GM23338 (cell line): ENCODE measurements around the gene ARHGEF28. TPM values are rescaled to one million over a fixed set of nuclear protein-coding genes. Genes with fewer than 3 reads are reported as not detected.

Experiments used
- ATAC-seq: fragments of 200-7000 bp; cut with Tn5 transposase; 3 replicates; pipeline ENCODE4 v1.9.1; 2020
- DNase-seq: peaks from one replicate; pipeline ENCODE4 v3.0.0-alpha.2; 2015; ENCODE audit warnings: low spot score
- H2AFZ ChIP-seq: fragments of 200-600 bp; sonication (generic); 2 replicates; pipeline ENCODE4 v1.8.0; 2016; ENCODE audit warnings: antibody characterized with exemption, mild to moderate bottlenecking, moderate library complexity
- H3F3A ChIP-seq: fragments of 200-600 bp; sonication (generic); replicated peaks from 2 replicates; pipeline ENCODE4 v1.8.0; 2017; ENCODE audit warnings: antibody characterized with exemption, mixed run types, low read depth
- H3K27ac ChIP-seq: fragments of 200-600 bp; sonication (generic); 2 replicates; pipeline ENCODE4 v1.6.1; 2016; ENCODE audit warnings: low read depth
- H3K27me3 ChIP-seq: fragments of 200-600 bp; sonication (generic); 2 replicates; pipeline ENCODE4 v1.8.0; 2016; ENCODE audit warnings: mild to moderate bottlenecking, mixed run types, moderate library complexity; ENCODE audit not compliant: insufficient read depth
- H3K36me3 ChIP-seq: fragments of 200-600 bp; sonication (generic); 2 replicates; pipeline ENCODE4 v1.8.0; 2016; ENCODE audit warnings: mild to moderate bottlenecking; ENCODE audit not compliant: insufficient read depth
- H3K4me1 ChIP-seq: fragments of 200-600 bp; sonication (generic); 2 replicates; pipeline ENCODE4 v1.8.0; 2016; ENCODE audit warnings: mild to moderate bottlenecking, moderate library complexity; ENCODE audit not compliant: insufficient read depth
- H3K4me2 ChIP-seq: fragments of 200-600 bp; sonication (generic); 2 replicates; pipeline ENCODE4 v1.7.1; 2017; ENCODE audit warnings: mixed run types
- H3K4me3 ChIP-seq: fragments of 200-600 bp; sonication (generic); 2 replicates; pipeline ENCODE4 v1.6.1; 2016; ENCODE audit warnings: mixed run types
- H3K79me2 ChIP-seq: fragments of 200-600 bp; sonication (generic); replicated peaks from 2 replicates; pipeline ENCODE4 v1.8.0; 2017; ENCODE audit warnings: mild to moderate bottlenecking; ENCODE audit not compliant: insufficient read depth
- H3K9me2 ChIP-seq: fragments of 200-600 bp; sonication (generic); 2 replicates; pipeline ENCODE4 v1.8.0; 2017; ENCODE audit not compliant: insufficient read depth
- H4K20me1 ChIP-seq: fragments of 200-600 bp; sonication (generic); replicated peaks from 2 replicates; pipeline ENCODE4 v1.8.0; 2017; ENCODE audit warnings: mild to moderate bottlenecking; ENCODE audit not compliant: insufficient read depth
- H3K27ac Mint-ChIP-seq: 2 replicates; pipeline ENCODE4 v1.8.0; 2020; ENCODE audit warnings: inconsistent platforms, mild to moderate bottlenecking, moderate library complexity, mixed read lengths
- H3K27me3 Mint-ChIP-seq: 3 replicates; pipeline ENCODE4 v1.8.0; 2022; ENCODE audit warnings: low read depth, mild to moderate bottlenecking, moderate library complexity, mixed read lengths, inconsistent platforms; ENCODE audit not compliant: insufficient read depth, poor library complexity
- H3K36me3 Mint-ChIP-seq: 3 replicates; pipeline ENCODE4 v1.8.0; 2021; ENCODE audit warnings: low read depth, mild to moderate bottlenecking, inconsistent platforms, moderate library complexity, mixed read lengths
- H3K4me1 Mint-ChIP-seq: 3 replicates; pipeline ENCODE4 v1.8.0; 2020; ENCODE audit warnings: mild to moderate bottlenecking, inconsistent platforms, mixed read lengths
- H3K4me3 Mint-ChIP-seq: 3 replicates; pipeline ENCODE4 v1.8.0; 2021; ENCODE audit warnings: moderate library complexity, mild to moderate bottlenecking, inconsistent platforms, mixed read lengths
- H3K9me3 Mint-ChIP-seq: 3 replicates; pipeline ENCODE4 v1.8.0; 2020; ENCODE audit warnings: moderate library complexity, mild to moderate bottlenecking, inconsistent platforms, mixed read lengths
- CREB1 ChIP-seq: fragments of 250-450 bp; sonication (Bioruptor Pico); IDR thresholded peaks from 2 replicates; pipeline ENCODE4 v1.5.0; 2020; ENCODE audit warnings: low read depth, mild to moderate bottlenecking, moderate library complexity
- ETS1 ChIP-seq: IDR thresholded peaks from 2 replicates; pipeline ENCODE4 v1.6.1; 2016; ENCODE audit warnings: antibody characterized with exemption
- EZH2 ChIP-seq: fragments of 200-600 bp; sonication (generic); IDR thresholded peaks from one replicate; pipeline ENCODE4 v1.8.0; 2017; ENCODE audit warnings: antibody characterized with exemption, mild to moderate bottlenecking, low read depth; ENCODE audit not compliant: unreplicated experiment
- EZH2phosphoT487 ChIP-seq: fragments of 200-600 bp; sonication (generic); IDR thresholded peaks from one replicate; pipeline ENCODE4 v1.8.1; 2018; ENCODE audit warnings: antibody characterized with exemption; ENCODE audit not compliant: unreplicated experiment
- JUNB ChIP-seq: IDR thresholded peaks from one replicate; pipeline ENCODE4 v1.6.1; 2016; ENCODE audit warnings: antibody characterized with exemption; ENCODE audit not compliant: unreplicated experiment
- NANOG ChIP-seq: IDR thresholded peaks from 2 replicates; pipeline ENCODE4 v1.6.1; 2016; ENCODE audit warnings: antibody characterized with exemption, borderline replicate concordance
- POLR2AphosphoS5 ChIP-seq: IDR thresholded peaks from 2 replicates; pipeline ENCODE4 v1.6.1; 2016; ENCODE audit warnings: antibody characterized with exemption, low read depth
- STAT1 ChIP-seq: IDR thresholded peaks from one replicate; pipeline ENCODE4 v1.6.1; 2016; ENCODE audit warnings: antibody characterized with exemption; ENCODE audit not compliant: unreplicated experiment
- ZNF114 ChIP-seq: fragments of 250-450 bp; sonication (Bioruptor Pico); IDR thresholded peaks from 2 replicates; pipeline ENCODE4 v1.5.0; 2020; ENCODE audit warnings: mild to moderate bottlenecking, moderate library complexity
- ZNF331 ChIP-seq: fragments of 250-450 bp; sonication (Bioruptor Pico); IDR thresholded peaks from 2 replicates; pipeline ENCODE4 v1.5.0; 2020; ENCODE audit warnings: low read depth, mild to moderate bottlenecking, moderate library complexity
- ZNF462 ChIP-seq: fragments of 250-450 bp; sonication (Bioruptor Pico); IDR thresholded peaks from 2 replicates; pipeline ENCODE4 v1.5.0; 2020; ENCODE audit warnings: mild to moderate bottlenecking, moderate library complexity
- polyA plus RNA-seq: library from polyadenylated mRNA; unstranded; fragments of >200 nt; fragmentation: Nextera tagmentation; extraction: Ambion mirVana; gene quantifications from 2 replicates; pipeline ENCODE4 v1.2.1, GENCODE V29; 2016
- total RNA-seq: library from RNA; depleted of rRNA; stranded (reverse); fragments of >200 nt; shearing (Covaris generic); gene quantifications from 2 replicates; pipeline ENCODE4 v1.2.3, GENCODE V29; 2014
- TF ChIP-seq, protein P1 (sequence below), 2 experiments: fragments of 200-600 bp in 1 of 2; sonication (generic) in 1 of 2; conservative IDR thresholded peaks; 2 replicates each; pipeline versions ENCODE4 v1.5.1 to v1.6.1; 2016 to 2017; ENCODE audit warnings: antibody characterized with exemption in 2 of 2, low read depth in 2 of 2, mild to moderate bottlenecking in 2 of 2, moderate library complexity in 1 of 2
- TF ChIP-seq, protein P2 (sequence below): IDR thresholded peaks from one replicate; pipeline ENCODE4 v1.6.1; 2018; ENCODE audit warnings: antibody characterized with exemption; ENCODE audit not compliant: unreplicated experiment

ARHGEF28 gene
- total and polyA plus RNA-seq, 2 experiments from 2014 or later, result 0.39 to 1.0 TPM

- Mint-ChIP-seq H3K9me3 (no peaks in the 10 kb centered on the region), H3K27me3 (no peaks in the 10 kb centered on the region), H3K4me3 (no peak overlapping the region), H3K36me3 (no peaks in the 10 kb centered on the region), H3K27ac (no peak overlapping the region), H3K4me1 (no peaks in the 10 kb centered on the region)
- Histone ChIP-seq H3K4me1 (no peaks in the 10 kb centered on the region), H3K4me3 (no peak overlapping the region), H3K36me3 (no peaks in the 10 kb centered on the region), H3K9me2 (peaks cover 3% of the 10 kb centered on the region), H4K20me1 (no peaks in the 10 kb centered on the region), H3F3A (no peaks in the 10 kb centered on the region), H3K79me2 (no peaks in the 10 kb centered on the region), H2AFZ (no peak overlapping the region), H3K27ac (no peak overlapping the region), H3K27me3 (no peaks in the 10 kb centered on the region), H3K4me2 (no peak overlapping the region)
- DNase-seq (no peak), ATAC-seq (no peak)
- TF ChIP-seq EZH2 (no peak), ZNF114 (no peak), POLR2AphosphoS5 (no peak), JUNB (no peak), ETS1 (no peak), CREB1 (CRISPR knock-in tag) (no peak), STAT1 (no peak), ZNF462 (CRISPR knock-in tag) (no peak), ZNF331 (CRISPR knock-in tag) (no peak), EZH2phosphoT487 (no peak), NANOG (no peak)
- TF ChIP-seq, protein P1, sequence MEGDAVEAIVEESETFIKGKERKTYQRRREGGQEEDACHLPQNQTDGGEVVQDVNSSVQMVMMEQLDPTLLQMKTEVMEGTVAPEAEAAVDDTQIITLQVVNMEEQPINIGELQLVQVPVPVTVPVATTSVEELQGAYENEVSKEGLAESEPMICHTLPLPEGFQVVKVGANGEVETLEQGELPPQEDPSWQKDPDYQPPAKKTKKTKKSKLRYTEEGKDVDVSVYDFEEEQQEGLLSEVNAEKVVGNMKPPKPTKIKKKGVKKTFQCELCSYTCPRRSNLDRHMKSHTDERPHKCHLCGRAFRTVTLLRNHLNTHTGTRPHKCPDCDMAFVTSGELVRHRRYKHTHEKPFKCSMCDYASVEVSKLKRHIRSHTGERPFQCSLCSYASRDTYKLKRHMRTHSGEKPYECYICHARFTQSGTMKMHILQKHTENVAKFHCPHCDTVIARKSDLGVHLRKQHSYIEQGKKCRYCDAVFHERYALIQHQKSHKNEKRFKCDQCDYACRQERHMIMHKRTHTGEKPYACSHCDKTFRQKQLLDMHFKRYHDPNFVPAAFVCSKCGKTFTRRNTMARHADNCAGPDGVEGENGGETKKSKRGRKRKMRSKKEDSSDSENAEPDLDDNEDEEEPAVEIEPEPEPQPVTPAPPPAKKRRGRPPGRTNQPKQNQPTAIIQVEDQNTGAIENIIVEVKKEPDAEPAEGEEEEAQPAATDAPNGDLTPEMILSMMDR (conservative IDR thresholded peaks at IDR 0.05; ENCODE audit: low read depth in 2 of 2), result no peak
- TF ChIP-seq, protein P2, sequence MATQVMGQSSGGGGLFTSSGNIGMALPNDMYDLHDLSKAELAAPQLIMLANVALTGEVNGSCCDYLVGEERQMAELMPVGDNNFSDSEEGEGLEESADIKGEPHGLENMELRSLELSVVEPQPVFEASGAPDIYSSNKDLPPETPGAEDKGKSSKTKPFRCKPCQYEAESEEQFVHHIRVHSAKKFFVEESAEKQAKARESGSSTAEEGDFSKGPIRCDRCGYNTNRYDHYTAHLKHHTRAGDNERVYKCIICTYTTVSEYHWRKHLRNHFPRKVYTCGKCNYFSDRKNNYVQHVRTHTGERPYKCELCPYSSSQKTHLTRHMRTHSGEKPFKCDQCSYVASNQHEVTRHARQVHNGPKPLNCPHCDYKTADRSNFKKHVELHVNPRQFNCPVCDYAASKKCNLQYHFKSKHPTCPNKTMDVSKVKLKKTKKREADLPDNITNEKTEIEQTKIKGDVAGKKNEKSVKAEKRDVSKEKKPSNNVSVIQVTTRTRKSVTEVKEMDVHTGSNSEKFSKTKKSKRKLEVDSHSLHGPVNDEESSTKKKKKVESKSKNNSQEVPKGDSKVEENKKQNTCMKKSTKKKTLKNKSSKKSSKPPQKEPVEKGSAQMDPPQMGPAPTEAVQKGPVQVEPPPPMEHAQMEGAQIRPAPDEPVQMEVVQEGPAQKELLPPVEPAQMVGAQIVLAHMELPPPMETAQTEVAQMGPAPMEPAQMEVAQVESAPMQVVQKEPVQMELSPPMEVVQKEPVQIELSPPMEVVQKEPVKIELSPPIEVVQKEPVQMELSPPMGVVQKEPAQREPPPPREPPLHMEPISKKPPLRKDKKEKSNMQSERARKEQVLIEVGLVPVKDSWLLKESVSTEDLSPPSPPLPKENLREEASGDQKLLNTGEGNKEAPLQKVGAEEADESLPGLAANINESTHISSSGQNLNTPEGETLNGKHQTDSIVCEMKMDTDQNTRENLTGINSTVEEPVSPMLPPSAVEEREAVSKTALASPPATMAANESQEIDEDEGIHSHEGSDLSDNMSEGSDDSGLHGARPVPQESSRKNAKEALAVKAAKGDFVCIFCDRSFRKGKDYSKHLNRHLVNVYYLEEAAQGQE, result no peak
These were observed 205.1 kb downstream of the ARHGEF28 start for GRCh38 chr5:73831066-73831465.
